GM19452 (cell line): ENCODE data around the gene CDKN1C.

Source experiments
- ATAC-seq: cut with Tn5 transposase; IDR thresholded peaks from one replicate; pipeline ENCODE4 v1.9.1; 2021; ENCODE audit not compliant: unreplicated experiment

CDKN1C gene

DNA sequence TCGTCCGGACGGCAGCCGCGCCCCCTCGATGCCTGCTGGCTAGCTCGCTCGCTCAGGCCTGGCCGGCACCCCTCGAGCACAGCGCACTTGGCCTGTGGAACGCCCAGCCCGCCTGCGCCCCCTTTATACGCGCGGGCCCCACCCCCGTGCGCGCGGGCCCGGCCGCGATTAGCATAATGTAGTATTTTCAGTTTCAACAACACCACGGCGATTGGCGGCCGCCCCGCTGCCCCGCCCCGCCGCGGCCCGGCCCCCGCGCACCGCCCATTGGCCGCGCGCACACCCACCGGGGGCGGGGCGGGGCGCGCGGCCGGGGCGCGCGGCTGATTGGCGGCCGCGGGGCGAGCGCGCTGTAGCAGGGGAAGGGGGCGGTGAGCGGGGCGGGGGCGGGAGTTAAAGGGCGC lies at the start of gene CDKN1C:
Gene CDKN1C, minus strand, starts transcription at position 98 of the 404 bp plus-strand sequence. CDS start 319 bp downstream, outside the sequence.
- peak; percentile 81 for ATAC-seq

DNA sequence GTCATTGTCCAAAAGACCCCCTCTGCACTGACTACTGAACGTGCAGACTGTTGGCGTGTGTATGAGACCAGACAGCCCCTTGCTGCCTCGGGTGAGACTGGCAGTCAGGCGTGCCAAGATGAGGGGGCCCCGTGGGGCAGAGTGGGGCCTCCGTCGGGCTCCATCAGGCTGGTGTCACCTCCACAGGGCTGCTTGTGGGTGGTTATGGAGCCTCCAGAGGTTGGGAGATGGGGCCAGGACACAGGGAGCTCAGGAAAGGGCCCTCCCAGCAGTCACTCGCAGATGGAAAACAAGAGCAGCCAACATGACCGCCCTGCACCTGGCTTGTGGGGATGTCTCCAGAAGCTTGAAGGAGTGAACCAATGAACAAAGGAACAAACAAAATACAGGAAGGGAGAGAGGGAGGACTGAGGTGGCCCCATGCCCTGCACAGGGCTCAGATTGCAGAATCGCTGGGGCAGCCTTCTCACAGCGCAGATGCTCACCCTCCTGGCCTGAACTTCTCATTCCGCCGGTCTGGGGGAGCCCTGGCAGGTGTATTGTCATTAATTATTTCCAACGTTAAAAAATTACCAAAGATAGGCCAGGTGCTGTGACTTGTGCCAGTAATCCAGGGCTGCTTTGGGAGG lies 49.1 kb upstream of the CDKN1C start:
- ATAC-seq, result no peak

DNA sequence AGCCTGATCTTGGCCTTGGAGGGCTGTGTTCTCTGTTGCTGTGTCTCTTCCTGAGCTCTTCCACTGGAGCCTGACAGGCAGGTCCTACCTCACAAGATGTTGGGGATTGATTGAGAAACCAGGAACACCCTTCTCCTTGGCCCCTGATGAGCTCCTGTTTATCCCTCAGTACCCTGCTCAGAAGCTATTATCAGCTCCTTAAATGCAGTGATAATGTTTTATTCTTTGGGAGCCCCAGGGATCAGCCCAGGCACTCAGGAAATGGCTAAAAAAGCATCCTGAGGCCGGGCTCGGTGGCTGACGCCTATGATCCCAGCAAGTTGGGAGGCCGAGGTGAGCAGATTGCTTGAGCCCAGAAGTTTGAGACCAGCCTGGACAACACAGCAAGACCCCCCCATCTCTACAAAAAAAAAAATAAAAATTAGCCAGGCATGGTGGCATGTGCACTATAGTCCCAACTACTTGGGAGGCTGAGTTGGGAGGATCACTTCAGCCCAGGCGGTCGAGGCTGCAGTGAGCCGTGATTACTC lies 48.5 kb upstream of the CDKN1C start:
- ATAC-seq, result no peak

DNA sequence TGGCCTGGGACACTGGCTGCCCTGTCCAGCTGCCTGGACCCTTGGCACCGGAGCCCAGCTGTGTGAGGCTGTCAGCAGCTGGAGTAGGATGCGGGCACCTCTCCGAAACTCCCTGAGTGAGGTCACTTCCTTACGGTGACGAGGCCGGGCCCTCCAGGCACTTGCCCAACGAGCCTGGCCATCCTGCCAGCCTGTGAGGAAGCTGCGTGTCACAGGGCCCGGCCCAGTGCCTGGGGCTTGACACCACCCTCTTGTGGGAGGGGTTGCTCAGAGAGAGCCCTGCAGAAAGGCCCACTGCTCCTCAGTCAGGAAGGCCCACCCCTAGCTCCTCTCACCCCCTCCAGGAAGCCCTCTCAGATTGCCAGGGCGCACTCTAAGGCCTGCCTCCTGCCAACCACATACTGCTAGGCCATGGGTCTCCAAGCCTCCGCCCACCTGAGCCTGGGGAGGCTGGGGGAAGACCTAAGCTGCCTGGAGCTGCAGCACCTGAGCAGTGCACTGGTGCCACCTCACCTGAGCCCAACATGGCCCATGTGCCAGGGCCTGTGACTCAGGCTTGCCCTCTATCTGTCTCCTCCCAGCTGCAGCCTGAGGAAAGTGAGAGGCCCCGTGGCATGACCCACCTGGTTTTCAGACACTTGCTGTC lies 47.9 kb upstream of the CDKN1C start:
- ATAC-seq, result peak; percentile 41

DNA sequence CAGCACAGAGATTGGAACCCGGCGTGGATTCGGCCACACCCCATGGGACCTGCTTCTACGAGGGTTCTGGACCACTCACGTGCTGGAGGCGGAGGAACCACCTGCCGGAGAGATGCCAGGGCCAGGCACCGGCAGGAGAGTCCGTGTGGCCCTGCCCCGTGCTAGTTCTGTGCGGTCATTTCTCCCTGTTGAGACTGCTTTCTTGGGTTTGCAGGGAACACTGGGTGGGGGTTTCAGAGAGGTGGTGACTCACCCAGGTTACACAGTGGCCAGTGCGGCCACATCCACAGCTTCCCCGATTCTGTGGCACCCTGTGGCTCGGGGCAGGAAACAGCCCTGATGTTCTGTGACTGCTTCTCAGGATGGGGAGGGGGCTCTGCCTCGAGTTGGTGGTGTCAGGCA lies 47.3 kb upstream of the CDKN1C start:
- no peak for ATAC-seq

DNA sequence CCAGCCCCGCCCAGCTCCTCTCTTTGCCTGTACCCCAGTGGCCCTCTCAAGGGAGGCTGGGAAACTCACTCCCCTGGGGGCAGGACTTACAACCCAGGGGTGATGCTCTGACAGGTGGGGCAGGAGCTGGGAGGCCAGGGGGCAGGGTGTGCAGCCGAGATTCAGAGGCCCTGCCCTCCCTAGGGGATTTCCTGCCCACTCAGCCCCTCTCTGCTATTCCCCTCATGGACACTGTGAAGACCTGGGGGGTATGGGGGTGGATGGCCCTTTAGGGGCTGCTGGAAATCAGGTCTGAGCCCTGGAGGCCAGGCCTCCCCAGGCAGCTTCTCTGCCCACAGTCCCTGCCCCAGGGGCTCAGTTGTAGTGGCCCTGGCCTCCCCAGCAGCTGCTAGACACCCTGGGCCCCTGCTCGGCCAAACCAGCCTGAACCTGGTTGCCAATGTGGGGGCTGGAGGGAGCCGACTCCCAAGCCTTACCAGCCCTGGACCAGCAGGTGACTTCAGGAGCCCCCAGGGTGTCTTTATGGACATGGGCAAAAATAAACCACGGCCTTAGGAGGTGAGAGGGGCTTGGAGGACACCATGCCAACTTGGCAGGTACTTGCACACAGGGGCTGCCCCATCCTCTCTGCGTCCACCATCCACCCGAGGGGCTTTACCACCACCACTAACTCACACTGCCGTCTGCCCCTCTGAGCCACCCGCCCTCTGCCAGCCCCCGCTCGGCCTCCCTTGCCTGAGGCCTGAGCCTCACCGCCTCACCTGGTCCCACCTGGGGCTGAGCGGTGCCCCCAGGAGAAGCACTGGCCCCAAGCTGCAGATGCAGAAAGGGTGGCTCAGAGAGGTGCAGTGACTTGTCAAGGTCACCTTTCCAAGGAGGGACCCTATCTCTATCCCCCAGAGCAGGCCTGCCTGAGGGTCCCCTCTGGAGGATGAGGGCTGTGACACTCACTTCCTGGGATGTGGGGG lies 46.5 kb upstream of the CDKN1C start:
- no peak for ATAC-seq

DNA sequence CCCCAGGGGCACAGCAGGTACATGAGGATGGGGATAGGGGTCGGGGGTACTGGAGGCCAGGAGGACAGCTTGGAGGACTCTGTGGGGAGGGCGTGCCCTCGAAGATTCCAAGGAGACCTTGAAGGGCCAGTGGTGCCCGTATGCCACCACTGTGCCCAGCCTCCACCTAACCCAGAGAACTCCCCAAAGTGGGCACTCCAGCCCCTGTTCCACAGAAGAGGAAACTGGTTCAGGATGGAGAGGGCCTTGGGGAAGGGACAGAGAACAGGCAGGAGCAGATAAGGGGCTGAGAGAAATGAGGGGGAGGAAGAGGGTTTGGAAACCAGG lies 45.8 kb upstream of the CDKN1C start:
- ATAC-seq, result no peak

DNA sequence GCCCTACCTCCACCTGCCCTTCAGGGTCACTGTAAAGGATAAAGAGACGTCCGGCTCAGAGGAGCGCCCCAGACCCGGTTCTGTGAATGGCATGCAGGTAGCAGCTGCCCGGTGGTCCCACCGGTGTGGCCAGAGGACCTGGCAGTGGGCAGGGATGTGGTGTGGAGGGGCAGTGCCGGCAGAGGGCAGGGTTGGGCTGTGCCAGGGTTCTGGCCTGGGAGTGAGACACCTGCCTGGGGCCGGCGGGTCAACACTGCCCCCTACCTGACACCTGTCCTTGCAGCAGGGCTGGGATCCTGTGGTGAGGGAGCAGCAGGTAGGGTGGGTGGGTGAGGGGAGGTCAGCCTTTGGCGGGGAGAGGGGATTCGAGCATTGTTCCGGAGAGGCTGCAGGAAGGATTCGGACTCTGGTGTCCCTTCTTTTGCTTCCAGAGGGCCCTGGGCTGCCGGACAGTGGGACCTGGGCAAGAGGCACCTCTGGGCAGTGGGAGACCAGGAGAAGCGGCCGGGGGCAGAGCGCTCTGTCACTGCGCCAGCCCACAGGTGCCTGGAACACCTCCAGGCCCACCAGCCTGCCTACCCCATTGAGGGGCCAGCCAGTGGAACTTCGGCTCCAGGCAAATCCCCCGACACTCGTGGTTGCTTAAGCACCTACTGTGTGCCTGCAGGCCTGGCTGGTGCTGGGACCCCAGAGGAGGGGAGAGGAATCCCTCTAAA lies 45.3 kb upstream of the CDKN1C start:
- peak; percentile 32 for ATAC-seq

DNA sequence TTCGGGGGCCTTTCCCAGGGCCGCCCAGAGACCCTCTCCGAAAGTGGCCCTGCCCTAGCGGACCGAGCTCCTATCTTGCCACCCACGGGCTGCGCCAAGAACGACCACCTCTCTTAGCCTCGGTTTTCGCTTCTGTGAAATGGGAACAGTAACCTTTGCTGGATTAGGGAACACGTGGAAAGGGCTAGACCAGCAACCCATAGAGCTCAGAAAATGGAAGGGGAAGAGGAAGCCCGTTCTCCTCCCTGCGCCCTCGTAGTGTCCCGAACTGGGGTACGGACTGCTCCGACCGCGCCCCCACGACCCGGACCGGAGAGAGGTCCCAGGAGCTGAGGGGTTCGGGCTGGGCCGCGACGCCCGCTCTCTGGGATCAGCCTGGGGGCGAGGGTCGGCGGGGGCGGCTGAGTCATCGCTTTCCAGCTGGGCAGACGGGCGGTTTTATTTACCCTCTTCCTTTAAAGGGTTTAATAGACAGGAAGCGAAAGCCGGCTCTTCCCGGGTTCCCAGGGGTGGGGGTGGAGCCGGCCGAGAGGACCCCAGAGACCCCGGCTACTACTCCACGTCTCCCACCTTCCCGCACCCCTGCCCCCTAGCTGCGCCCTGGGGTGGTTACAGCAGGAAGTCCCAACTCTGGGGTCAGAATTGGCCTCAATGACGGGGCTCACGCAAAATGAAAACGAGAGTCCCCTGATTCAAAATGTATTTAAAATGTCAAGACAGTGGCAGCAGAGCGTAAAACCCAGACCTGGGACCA lies 44.6 kb upstream of the CDKN1C start:
- peak; percentile 42 for ATAC-seq

DNA sequence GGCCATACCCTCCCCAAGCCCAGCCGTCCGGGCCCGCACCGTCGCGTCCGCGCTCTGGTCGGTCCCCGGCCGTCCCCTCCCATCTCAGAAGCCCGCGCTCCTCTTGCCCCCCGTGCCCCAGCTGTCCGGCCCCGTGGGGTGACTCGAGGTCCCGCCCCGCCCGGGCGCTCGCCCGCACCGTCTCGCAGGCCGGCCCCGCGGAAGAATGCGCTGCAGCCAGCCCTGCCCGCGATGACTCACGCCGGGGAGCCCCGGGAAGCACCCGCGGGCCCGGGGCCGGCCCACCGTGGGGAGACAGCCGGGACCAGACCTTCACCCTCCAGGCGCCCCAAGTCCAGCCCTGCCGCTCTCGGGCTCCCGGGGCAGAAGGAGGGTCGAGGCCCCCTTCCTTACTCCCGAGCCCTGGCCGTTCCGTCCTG lies 44.0 kb upstream of the CDKN1C start:
- no peak for ATAC-seq

DNA sequence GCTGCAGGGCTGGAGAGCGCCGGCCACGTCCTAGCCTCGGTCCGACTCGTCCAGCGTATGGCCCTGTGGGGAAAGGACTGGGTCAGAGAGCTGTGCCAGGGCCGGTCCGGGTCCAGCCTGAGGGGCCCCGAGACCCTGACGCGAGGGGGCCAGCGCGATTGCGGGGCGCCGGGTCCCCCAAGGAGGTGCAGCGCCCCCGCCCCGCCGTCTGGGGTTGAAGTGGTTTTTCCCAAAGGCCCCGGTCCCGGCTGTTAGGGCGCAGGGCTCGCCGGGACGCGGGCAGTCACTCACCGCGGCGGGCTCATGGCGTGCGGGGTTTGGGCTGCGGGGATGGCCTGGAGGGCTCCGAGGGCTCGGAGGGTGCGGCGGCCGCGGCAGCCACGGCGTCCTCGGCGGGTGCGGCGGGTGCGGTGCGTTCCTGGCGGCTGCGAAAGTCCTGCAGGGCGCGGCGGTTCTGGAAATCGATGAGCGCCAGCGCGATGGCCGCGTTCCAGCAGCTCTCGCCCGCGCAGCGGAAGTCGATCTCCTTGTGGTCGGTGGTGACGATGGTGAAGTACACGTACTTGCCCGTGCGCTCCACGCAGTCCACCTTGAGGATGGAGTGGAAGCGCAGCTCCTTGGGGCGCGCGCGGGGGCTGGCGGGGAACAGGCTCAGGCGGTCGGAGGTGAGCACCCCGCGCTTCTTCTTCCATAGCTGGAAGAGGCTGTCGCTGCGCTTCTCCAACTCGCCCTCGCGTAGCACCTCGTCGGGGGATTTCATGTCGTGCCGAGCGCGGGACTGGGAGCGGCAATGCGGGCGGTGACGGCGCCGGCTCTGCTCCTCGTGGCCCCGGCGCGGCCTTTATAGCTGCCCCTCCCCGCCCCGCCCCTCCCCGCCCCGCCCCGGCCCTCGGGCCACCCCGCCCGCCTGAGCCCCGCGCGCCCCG lies 43.3 kb upstream of the CDKN1C start, which contains the start of gene PHLDA2:
Gene PHLDA2, minus strand, starts transcription at position 816 of the 926 bp plus-strand sequence. Its CDS starts 56 bp downstream, at position 760.
- no peak for ATAC-seq

DNA sequence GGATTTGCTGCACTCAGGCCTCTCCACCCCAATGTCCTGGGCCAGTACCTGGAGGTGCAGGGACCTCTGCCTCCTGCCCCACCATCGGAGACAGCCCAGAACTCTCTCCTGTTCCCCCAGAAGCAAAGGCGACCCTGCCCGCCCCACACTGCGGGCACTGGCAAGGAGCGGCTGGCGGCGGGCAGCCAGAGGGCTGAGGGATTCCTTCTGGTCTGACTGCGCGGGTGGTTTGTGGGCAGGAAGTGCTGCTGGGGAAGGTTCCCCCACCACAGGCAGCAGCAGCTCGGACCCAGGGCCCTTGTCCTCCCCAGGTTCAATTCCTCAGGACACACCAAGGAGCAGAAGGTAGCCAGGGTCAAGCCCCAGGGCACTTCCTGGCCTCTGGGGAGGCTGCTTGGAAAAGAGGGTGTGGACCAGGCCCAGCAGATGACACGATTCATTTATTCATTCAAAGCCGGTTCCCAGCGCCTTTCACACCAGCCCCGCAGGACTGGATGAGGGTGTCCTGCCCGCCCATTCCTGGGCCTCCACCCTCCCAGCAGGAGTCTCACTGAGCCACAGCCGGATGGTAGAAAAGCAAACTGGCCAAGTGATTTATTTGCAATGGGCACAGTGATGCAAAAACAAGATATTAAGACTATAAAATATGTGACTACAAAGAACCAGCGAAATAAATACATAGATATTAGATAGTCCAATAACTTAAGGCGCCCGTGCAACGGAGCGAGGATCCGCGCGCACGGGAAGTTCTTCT lies 42.5 kb upstream of the CDKN1C start:
- no peak for ATAC-seq

DNA sequence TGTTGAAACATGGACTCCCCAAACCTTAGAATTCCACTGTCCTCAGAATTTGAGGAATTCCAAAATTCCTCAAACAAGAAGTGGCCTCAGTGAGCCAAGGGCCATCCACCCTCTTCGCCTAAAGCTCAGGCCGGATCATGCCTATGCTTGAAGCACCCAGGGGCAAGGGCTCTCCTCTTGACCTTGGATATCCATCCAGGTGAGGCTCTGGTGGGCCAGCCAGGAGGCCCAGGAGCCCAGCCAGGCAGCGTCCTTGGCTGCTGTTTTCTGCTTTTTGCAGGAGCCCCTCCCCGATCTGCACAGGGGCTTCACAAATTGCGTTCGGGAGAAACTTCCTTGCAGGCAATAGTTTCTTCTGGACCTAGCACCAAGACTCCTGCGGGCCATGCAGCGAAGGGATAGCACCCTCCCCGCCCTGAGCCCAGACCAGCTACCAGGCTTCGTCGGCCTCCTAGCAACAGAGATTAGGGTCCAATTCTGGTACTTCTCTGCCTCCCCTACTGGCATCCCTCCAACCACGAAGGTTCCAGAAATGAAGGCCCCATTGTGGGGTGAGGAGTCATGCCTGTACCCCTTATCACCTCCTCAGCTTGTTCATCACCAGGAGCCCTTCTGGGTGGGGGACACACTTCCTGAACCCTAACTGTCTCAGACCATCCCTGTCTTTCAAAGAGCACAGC lies 41.7 kb upstream of the CDKN1C start:
- ATAC-seq, result no peak

DNA sequence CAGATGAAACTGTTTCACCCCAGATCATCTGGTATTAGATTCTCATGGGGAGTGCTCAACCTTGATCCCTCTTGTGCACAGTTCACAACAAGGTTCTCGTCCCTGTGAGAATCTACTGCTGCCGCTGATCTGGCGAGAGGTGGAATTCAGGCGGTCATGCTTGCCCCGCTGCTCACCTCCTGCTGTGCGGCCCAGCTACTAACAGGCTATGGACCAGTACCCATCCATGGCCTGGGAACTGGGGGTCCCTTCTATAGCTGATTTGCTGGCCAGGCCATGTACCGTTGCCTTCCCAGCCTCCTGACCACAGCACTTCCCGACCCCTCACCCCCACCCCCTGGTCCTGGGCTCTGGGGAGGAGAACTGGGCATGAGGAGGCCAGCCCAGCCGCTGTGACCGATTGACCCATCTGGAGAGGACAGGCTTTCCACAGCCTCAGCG lies 41.1 kb upstream of the CDKN1C start:
- ATAC-seq, result no peak

DNA sequence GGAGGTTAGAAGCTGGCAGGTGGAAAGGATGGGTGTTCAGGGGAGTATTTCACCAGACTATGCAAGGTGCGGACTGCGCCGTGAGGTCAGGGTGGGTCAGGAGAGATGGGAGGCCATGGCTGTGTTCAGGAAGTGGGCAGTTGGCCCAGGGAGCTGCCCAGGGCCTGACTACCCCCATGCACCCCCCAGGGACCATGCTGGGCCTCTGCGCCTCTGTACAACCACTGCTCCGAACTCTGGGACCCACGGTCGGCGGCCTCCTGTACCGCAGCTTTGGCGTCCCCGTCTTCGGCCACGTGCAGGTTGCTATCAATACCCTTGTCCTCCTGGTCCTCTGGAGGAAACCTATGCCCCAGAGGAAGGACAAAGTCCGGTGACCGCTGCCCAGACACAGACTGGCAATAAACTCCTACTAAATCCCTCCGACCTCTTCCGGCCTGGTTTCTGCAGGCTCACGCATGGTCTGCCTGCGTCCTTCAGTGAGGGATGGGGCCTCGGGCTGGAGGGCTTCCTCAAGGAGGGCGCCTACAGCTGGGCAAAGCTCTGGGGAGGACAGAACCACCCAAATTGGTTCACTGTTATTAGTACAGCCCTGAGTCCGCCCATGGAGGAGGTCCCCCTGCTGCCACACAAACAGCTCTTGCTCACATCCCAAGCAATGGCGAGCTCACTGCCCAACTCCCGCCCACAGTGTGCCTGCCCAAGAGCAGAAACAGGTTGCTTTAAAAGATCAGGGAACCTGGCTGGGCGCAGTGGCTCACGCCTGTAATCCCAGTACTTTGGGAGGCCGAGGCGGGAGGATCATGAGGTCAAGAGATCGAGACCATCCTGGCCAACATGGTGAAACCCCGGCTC lies 39.5 kb upstream of the CDKN1C start:
- ATAC-seq, result no peak

DNA sequence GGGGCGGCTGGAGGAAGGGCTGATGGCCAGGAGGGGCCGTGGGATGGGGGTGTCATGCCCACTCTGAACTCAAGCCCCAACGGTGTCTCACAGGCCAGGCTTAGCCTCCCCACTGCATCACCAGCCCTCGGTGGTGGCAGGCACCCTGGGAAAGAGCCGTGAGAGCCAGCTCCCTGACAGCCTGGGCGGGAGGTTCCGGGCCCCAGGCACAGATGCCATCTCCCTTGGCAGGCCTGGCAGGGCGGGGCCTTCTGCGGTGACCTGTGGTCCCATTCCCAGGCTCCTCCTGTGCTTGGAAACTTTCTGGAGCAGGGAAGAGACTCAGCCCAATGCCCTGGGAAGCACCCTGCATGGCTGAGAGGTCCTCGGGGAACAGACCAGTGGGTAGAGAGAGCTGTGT lies 38.8 kb upstream of the CDKN1C start:
- ATAC-seq, result no peak
